Natural killer cell treated with Interleukin-12 subunit alpha and Interleukin-12 subunit beta and Interleukin-15 and Interleukin-18, amount 100 ng/mL, for 72 hours (primary cell): ENCODE measurements around the gene NR6A1. TPM values are rescaled to one million over a fixed set of nuclear protein-coding genes. Genes with fewer than 3 reads are reported as not detected.

ENCODE experiments used
- ATAC-seq, 2 donors: fragments of 150-1000 bp; cut with Tn5 transposase in 1 of 2; sonication (Bioruptor Pico), chemical (Tn5 transposase) in 1 of 2; 2 replicates each; pipeline ENCODE4 v1.10.0; 2021
- DNase-seq: peaks from one replicate; pipeline ENCODE4 v3.0.0; 2022; ENCODE audit warnings: low spot score
- H3K27ac Mint-ChIP-seq, 2 donors: 1 replicate in 1 of 2; 2 replicates in 1 of 2; pipeline ENCODE4 v1.8.0; 2022; ENCODE audit warnings: mixed read lengths in 2 of 2, mild to moderate bottlenecking in 1 of 2, moderate library complexity in 1 of 2
- H3K27me3 Mint-ChIP-seq, 2 donors: 1 replicate in 1 of 2; 2 replicates in 1 of 2; pipeline ENCODE4 v1.8.0; 2022; ENCODE audit warnings: mixed read lengths in 2 of 2
- H3K36me3 Mint-ChIP-seq: one replicate; pipeline ENCODE4 v1.8.0; 2022; ENCODE audit warnings: mixed read lengths
- H3K4me1 Mint-ChIP-seq, 2 donors: 1 replicate in 1 of 2; 2 replicates in 1 of 2; pipeline ENCODE4 v1.8.0; 2022; ENCODE audit warnings: low read depth in 2 of 2, mixed read lengths in 2 of 2, mild to moderate bottlenecking in 1 of 2
- H3K4me3 Mint-ChIP-seq: one replicate; pipeline ENCODE4 v1.8.0; 2022; ENCODE audit warnings: mixed read lengths
- H3K9me3 Mint-ChIP-seq: 2 replicates; pipeline ENCODE4 v1.8.0; 2022; ENCODE audit warnings: mixed read lengths
- total RNA-seq, 2 donors: library from RNA; stranded (reverse); gene quantifications; one replicate each; pipeline ENCODE4 v1.2.3, GENCODE V29; 2022

NR6A1 gene
- total RNA-seq, 2 donors from 2014 or later = 2.0 to 3.8 TPM

DNA sequence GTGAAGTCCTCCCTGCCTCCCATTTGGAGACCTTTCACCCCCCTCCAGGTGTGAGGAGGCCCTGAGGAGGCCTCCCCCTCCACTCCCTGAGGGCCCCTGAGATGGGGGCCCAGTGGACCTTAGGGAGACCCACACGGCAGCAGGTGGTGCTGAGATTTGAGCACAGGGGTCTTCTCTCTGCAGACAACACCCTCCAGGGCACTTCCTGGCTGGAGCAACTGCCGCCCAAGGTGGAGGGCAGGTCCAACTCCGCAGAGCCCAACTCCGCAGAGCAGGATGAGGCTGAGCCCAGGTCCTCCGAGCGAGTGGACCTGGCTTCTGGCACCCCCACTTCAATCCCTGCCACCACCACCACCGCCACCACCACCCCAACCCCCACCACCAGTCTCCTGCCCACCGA lies 32.8 kb upstream of the NR6A1 start:
- H3K9me3 Mint-ChIP-seq = no peaks in the 10 kb centered on the region
- no peak overlapping the region for H3K4me3 Mint-ChIP-seq
- H3K4me1 Mint-ChIP-seq = no peaks in the 10 kb centered on the region
- H3K36me3 Mint-ChIP-seq = no peaks in the 10 kb centered on the region
- H3K27me3 Mint-ChIP-seq = peaks cover 0 to 3% of the 10 kb centered on the region in 2 donors
- DNase-seq (peak; percentile 28), ATAC-seq (no peak)
- no peak overlapping the region for H3K27ac Mint-ChIP-seq

DNA sequence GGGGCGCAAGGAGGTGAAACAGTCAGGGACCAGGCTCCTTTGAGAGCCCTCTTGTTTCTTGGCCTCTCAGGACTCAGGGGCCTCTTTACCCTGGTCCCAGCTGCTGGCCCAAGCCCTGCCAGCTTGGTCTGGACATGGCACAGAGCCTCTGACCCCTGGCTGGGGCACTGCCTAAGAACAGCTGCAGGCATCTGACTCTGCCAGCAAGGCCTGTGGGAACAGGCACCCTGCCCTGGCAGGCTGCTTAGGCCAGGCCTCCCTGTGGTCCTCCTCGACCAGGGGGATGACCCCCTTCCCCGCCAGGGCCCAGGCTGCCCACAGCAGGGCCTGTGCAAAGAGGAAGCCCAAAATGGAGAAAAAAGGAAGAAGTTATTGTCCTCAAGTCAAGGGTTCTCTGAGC lies 31.3 kb upstream of the NR6A1 start:
- peak; percentile 31 for DNase-seq
- H3K27ac Mint-ChIP-seq = no peak overlapping the region
- peak in 1 of 2 donors; percentile 20 for ATAC-seq
- no peaks in the 10 kb centered on the region for H3K4me1 Mint-ChIP-seq
- no peak overlapping the region for H3K4me3 Mint-ChIP-seq
- no peaks in the 10 kb centered on the region for H3K36me3 Mint-ChIP-seq
- H3K9me3 Mint-ChIP-seq = no peaks in the 10 kb centered on the region
- H3K27me3 Mint-ChIP-seq = peaks cover 0 to 3% of the 10 kb centered on the region in 2 donors

DNA sequence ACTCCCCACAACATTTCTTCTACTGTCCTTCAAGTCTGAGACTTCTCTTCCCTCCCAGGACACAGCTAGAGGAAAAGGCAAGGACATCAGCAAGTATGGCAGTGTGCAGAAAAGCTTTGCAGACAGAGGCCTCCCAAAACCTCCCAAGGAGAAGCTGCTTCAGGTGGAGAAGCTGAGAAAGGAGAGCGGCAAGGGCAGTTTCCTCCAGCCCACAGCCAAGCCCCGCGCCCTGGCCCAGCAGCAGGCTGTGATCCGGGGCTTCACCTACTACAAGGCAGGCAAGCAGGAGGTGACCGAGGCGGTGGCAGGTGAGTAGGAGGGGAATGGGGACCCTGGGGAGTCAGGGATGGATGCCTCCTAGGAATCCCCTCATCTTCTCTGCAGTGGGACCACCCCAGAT lies 30.2 kb upstream of the NR6A1 start:
- H3K27ac Mint-ChIP-seq = no peak overlapping the region
- ATAC-seq = no peak
- no peaks in the 10 kb centered on the region for H3K9me3 Mint-ChIP-seq

DNA sequence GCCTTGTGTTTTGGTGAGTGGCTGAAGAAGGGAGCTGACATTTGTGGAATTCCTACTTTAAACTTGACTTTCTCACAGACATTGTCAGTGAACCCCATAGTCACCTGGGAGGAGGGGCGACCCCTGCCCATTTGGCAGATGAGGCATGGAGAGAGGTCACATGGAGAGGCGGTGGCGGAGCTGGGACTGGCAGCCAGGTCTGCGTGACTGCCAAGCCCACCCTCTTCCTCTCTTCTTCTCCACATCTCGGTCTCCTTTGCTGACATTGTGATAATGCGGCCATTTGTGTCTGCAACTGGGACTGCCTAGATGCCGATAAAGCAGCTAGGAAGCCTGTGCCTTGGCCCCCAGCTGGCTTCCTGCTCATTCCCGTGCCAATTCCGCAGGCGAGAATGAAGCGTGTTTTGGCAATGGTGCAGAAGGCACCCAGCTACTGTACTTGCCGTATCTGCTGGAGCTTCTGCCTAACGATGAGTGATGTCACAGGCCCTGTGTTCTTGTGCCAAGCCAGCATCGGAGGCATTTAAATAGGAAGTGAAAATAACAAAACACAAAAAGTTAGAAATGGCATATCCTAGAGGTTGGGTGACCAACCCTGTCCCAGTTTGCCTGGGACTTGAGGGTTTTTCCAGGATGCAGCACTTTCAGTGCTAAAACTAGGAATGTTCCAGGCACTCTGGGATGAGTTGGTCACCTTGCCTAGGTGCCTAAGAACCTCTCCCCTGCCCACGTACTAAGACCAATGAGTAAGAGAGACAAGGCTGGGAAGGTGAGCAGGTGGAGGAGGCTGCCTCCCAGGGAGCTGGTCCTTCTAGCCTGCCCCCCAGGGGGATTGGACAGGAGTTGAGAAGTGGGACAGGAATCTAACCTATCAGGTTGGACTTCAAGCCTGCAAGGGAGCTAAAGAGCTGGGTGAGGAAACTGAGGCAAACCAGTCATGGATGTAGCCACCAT lies 29.5 kb upstream of the NR6A1 start:
- no peak overlapping the region for H3K4me3 Mint-ChIP-seq
- no peak overlapping the region for H3K27ac Mint-ChIP-seq
- no peak for ATAC-seq

More for the DNA sequence above, 30.2 kb upstream of the NR6A1 start:
- Mint-ChIP-seq H3K4me1 (no peaks in the 10 kb centered on the region), H3K4me3 (no peak overlapping the region), H3K27me3 (peaks cover 0 to 3% of the 10 kb centered on the region in 2 donors), H3K36me3 (no peaks in the 10 kb centered on the region)
- peak; percentile 23 for DNase-seq

DNA sequence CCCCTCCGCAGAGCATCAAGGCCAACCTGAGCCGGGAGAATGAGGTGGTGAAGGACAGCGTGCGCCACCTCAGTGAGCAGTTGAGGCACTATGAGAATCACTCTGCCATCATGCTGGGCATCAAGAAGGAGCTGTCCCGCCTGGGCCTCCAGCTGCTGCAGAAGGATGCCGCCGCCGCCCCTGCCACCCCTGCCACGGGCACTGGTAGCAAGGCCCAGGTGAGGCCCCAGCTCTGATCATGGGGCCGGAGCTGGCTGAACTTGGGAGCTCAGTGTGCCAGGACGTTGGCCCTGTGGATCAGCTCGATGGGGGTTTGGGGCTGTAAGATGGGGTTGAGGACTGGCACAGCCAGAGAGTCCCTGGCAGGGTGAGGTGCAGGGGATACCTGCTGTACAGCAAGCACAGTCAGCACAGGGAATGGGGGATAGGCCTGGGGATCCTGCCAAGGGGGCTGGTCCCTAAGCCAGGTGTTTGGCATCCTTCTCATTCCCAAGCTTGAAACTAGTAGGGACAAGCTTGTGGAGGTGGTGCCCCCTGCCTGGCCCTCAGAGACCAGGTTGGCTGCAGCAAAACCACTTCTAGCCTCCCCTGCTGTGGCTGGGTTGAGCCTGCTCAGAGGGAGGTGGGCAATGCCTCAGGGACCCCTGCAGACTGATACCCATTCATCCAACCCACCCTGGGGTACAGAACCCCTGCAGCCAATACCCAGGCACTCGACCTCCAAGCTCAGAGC lies 28.3 kb upstream of the NR6A1 start:
- H3K4me3 Mint-ChIP-seq = no peak overlapping the region
- ATAC-seq (peak in 1 of 2 donors; percentile 17), DNase-seq (no peak)
- no peaks in the 10 kb centered on the region for H3K9me3 Mint-ChIP-seq
- no peaks in the 10 kb centered on the region for H3K4me1 Mint-ChIP-seq
- H3K36me3 Mint-ChIP-seq = no peaks in the 10 kb centered on the region
- H3K27ac Mint-ChIP-seq = no peak overlapping the region
- H3K27me3 Mint-ChIP-seq = peaks cover 0 to 3% of the 10 kb centered on the region in 2 donors

More for the DNA sequence above, 29.5 kb upstream of the NR6A1 start:
- peak; percentile 37 for DNase-seq
- no peaks in the 10 kb centered on the region for H3K36me3 Mint-ChIP-seq
- no peaks in the 10 kb centered on the region for H3K4me1 Mint-ChIP-seq
- H3K9me3 Mint-ChIP-seq = no peaks in the 10 kb centered on the region
- peaks cover 0 to 3% of the 10 kb centered on the region in 2 donors for H3K27me3 Mint-ChIP-seq

DNA sequence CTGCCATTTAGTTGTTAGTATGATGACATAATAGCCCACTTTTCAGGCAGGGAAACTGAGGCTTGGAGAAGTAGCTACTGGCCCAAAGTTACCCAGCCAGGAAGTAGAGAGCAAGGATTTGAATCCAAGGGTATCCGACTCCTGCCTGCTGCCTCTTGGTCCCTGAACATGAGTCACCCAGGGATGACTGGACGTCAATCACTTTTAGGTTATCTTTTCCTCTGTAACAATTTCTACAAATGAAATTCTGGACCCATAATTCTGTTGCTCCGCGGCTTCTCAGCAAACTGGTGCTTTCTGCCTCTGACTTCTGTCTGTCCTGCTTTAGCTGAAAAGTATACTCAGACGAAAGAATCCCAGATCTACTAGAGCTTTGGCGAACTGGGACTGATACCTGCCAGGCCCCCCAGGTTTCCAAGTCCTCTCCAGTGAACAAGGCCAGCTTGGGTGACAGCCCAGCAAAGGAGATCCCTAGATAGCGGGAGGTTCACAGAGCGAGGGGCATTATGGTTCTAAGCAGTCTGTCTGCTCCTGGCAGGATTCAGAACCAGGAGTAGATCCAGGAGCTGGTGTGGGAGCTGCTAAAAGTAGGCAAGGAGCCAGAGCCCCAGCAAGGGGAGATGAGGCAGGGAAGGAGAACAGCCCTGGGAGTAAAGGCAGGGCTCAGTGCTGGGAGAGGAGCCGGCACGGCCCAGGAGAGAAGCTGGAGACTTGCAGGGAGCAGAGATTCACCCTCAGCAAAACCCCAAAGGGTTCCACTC lies 26.4 kb upstream of the NR6A1 start:
- H3K9me3 Mint-ChIP-seq = no peaks in the 10 kb centered on the region
- no peak overlapping the region for H3K27ac Mint-ChIP-seq
- H3K4me1 Mint-ChIP-seq = no peaks in the 10 kb centered on the region
- ATAC-seq (no peak), DNase-seq (no peak)
- no peak overlapping the region for H3K4me3 Mint-ChIP-seq
- H3K36me3 Mint-ChIP-seq = no peaks in the 10 kb centered on the region
- peaks cover 0 to 3% of the 10 kb centered on the region in 2 donors for H3K27me3 Mint-ChIP-seq

DNA sequence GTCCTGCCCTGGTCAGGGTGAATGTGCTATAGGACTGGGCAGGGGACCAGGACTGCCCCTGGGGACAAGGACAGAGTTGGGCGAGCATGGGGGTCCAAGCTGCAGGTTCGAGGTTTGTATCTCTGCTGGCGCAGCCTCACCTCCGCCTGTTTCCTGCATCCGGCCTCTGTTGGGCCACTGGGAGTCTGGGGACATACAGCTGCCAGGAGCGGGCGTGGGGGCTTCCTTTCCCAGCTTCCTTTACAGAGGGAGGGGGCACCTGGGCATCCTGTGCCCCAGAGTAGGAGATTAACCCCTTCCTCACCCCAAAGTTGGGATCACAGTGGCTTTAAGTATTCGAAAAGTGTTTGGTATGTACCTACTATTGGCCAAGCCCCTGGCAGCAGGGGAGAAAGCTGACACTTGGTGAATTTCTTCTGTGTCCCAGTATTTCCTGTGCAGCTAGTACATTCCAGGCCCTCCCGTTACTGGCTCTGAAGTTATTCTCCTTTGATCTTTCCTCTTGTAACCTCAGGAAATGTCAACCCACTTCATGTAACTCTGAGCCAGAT lies 24.8 kb upstream of the NR6A1 start:
- H3K36me3 Mint-ChIP-seq = no peaks in the 10 kb centered on the region
- ATAC-seq (no peak), DNase-seq (no peak)
- peaks cover 0 to 3% of the 10 kb centered on the region in 2 donors for H3K27me3 Mint-ChIP-seq
- H3K9me3 Mint-ChIP-seq = no peaks in the 10 kb centered on the region
- H3K4me3 Mint-ChIP-seq = no peak overlapping the region
- H3K27ac Mint-ChIP-seq = no peak overlapping the region
- no peaks in the 10 kb centered on the region for H3K4me1 Mint-ChIP-seq

DNA sequence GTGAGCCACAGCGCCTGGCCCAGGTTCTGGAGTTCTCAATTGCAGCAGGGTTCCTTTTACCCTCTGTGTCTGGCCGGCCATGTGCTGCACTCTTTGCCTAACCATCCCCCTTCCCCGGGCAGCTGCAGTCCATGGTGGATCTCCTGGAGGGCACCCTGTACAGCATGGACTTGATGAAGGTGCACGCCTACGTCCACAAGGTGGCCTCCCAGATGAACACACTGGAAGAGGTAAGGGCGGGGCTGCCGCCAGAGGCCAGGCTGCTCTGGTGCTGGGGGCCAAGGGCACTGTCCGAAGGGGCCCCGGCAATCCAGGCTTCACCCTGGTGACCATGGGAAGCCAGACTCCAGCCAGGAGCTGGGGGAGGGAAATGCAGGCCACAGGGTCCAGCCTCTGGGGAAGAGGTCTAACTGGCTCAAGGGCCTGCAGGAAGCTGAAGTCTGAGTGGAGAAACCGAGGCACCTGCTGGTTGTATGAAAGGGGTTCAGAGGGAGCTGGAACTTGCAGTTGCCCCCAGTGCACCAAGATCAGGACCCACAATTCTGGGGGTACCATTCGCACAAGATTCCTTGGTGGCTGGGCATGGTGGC lies 23.9 kb upstream of the NR6A1 start:
- Mint-ChIP-seq H3K4me1 (no peaks in the 10 kb centered on the region), H3K27ac (no peak overlapping the region), H3K9me3 (no peaks in the 10 kb centered on the region), H3K27me3 (no peaks in the 10 kb centered on the region), H3K36me3 (no peaks in the 10 kb centered on the region), H3K4me3 (no peak overlapping the region)
- no peak for DNase-seq
- ATAC-seq = no peak

DNA sequence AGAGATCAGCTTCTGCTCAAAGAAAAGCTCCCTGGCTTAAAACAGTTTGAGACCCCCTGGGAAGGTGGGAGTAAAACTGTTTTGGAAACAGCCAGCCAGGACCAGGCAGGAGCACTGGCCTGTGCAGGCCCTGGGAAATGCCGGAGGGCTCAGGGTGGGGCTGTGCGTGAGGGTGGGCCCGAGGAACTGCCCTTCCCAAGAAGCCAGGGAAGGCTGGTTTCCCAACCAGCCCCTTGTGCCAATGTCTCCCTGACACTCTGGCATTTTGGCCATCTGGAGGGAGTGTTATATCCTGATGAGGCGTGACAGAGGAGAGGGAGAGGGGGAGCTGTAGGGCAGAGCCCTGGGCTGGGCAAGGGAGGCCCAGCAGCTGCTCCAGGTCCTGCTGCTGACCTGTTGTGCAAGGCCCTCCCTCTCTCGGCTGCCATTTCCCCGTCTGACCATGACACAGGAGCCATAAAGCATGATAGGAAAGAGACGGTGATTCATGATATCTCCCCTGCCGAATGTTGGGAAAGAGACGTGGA lies 22.0 kb upstream of the NR6A1 start:
- H3K9me3 Mint-ChIP-seq = no peaks in the 10 kb centered on the region
- H3K4me1 Mint-ChIP-seq = no peaks in the 10 kb centered on the region
- peak; percentile 8 for DNase-seq
- no peak overlapping the region for H3K4me3 Mint-ChIP-seq
- no peaks in the 10 kb centered on the region for H3K36me3 Mint-ChIP-seq
- H3K27me3 Mint-ChIP-seq = no peaks in the 10 kb centered on the region
- no peak overlapping the region for H3K27ac Mint-ChIP-seq
- peak in 1 of 2 donors; percentile 19 for ATAC-seq

DNA sequence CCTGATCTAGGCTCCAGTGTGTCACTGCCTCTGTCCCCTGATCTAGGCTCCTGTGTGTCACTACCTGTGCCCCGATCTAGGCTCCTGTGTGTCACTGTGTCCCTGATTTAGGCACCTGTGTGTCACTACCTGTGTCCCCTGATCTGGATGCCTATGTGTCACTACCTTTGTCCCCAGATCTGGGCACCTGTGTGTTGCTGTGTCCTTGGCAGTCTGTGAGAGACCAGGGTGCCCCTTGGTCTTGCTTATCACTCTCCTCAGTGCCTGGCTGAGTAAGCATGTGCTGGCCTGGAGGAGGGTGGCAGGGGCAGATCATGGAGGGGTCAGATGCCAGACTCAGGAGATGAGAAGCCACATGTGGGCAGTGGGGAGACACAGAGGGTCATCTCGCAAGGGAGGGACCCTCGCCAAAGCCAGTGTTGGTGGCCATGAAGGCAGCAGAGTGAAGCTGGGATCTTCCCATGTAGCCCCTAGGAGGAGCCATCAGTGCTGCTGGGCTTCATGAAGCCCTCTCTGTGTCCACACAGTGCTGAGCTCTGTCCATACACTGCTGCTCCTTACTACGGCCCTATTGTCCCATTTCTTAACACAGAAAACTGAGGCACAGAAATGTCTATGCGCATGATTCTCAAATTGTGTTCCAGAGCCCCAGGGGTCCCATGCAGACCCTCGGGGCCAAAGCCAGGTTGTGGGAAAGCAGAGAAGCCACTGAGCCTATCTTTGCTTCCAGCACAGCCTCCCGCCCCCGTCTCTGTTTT lies 21.3 kb upstream of the NR6A1 start:
- Mint-ChIP-seq H3K36me3 (no peaks in the 10 kb centered on the region), H3K27ac (peak overlapping the region in 1 of 2 donors; percentile 21), H3K4me1 (no peaks in the 10 kb centered on the region), H3K9me3 (no peaks in the 10 kb centered on the region), H3K4me3 (no peak overlapping the region), H3K27me3 (no peaks in the 10 kb centered on the region)
- no peak for ATAC-seq
- peak; percentile 26 for DNase-seq

DNA sequence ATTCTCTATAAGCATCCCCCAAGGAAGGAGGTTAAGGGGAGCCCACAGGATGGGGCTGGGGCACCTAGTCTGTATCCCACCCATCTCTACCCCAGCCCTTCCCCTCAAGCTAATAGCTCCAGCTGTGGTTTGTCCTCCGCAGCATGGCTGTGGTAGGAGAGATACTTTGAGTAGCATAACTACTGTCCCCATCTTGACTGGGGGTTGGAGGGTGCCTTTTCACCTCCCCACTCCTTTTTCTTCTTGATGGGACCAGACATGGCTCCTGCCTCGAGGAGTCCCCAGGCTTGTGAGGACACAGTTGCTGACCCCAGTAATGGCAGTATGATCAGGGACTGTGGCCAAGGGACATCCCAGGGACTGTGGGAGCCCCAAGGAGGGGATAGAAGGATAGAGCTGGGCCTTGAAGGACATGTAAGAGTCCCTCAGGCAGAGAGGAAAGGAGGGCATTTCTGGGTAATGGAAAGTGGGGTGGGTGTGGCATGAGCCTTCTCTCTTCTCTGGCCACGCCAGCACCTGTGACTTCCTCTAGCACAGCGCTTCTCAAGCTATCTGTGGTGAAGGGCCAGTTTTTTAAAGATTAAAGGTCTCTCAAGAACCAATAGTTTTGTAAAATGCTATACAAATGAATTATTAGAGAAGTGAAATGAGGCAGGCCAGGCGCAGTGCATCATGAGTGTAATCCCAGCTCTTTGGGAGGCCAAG lies 19.8 kb upstream of the NR6A1 start:
- H3K4me1 Mint-ChIP-seq = no peaks in the 10 kb centered on the region
- ATAC-seq = no peak
- H3K36me3 Mint-ChIP-seq = no peaks in the 10 kb centered on the region
- H3K27ac Mint-ChIP-seq = no peak overlapping the region
- DNase-seq = peak; percentile 10
- peaks cover 0 to under 1% of the 10 kb centered on the region in 2 donors for H3K27me3 Mint-ChIP-seq
- no peak overlapping the region for H3K4me3 Mint-ChIP-seq
- no peaks in the 10 kb centered on the region for H3K9me3 Mint-ChIP-seq

DNA sequence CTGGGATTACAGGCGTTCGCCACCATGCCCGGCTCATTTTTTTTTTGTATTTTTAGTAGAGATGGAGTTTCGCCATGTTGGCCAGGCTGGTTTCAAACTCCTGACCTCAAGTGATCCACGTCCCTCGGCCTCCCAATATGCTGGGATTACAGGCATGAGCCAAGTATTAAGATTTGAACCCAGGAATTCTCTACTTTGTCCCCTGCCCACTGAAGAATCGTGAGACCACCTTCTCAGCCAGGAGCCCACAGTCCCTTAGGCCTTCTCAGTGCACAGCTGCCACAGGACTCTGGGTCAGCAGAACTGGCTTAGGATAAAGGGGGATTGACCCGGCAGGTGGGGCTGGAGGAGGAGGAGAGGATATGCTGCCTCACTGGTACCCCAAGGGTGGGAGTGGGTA lies 19.2 kb upstream of the NR6A1 start:
- Mint-ChIP-seq H3K9me3 (no peaks in the 10 kb centered on the region), H3K4me1 (no peaks in the 10 kb centered on the region), H3K36me3 (no peaks in the 10 kb centered on the region), H3K27me3 (peaks cover 0 to 2% of the 10 kb centered on the region in 2 donors), H3K27ac (no peak overlapping the region), H3K4me3 (no peak overlapping the region)
- no peak for ATAC-seq
- no peak for DNase-seq
